ENCODE data around the gene ABRACL.

ABRACL gene

GRCh38 chr6:138997136-138997535 lies 31.4 kb upstream of the ABRACL start:
- H3K4me1 ChIP-seq (ENCODE audit: insufficient read depth, insufficient read length), result no peaks in the 10 kb centered on the region
- no peak overlapping the region for H3K4me3 ChIP-seq (ENCODE audit: insufficient read length, low read depth)
- no peaks in the 10 kb centered on the region for H3K27me3 ChIP-seq (ENCODE audit: insufficient read depth, insufficient read length)
- H3K36me3 ChIP-seq (ENCODE audit: insufficient read depth, insufficient read length, low read length), result no peaks in the 10 kb centered on the region
- no peak for TF ChIP-seq ZNF274 (IDR thresholded peaks at IDR 0.05; ENCODE audit: low read depth, low read length)
- no peak for TF ChIP-seq SUZ12 (IDR thresholded peaks at IDR 0.05; ENCODE audit: extremely low read depth, insufficient read depth, insufficient read length)
- no peak for TF ChIP-seq YY1 (IDR thresholded peaks at IDR 0.05; ENCODE audit: insufficient read depth, insufficient read length)
- H3K9ac ChIP-seq (ENCODE audit: insufficient read length, low read depth), result no peak overlapping the region
- no peak for DNase-seq (ENCODE audit: low read depth, low spot score)
- no peaks in the 10 kb centered on the region for H3K9me3 ChIP-seq (ENCODE audit: insufficient read depth, low read length)

GRCh38 chr6:138999949-139000725 lies 28.4 kb upstream of the ABRACL start:
- Histone ChIP-seq H3K36me3 (ENCODE audit: insufficient read depth, insufficient read length, low read length) (no peaks in the 10 kb centered on the region), H3K9me3 (ENCODE audit: insufficient read depth, low read length) (no peaks in the 10 kb centered on the region), H3K9ac (ENCODE audit: insufficient read length, low read depth) (no peak overlapping the region), H3K4me3 (ENCODE audit: insufficient read length, low read depth) (no peak overlapping the region), H3K27me3 (ENCODE audit: insufficient read depth, insufficient read length) (no peaks in the 10 kb centered on the region), H3K4me1 (ENCODE audit: insufficient read depth, insufficient read length) (no peaks in the 10 kb centered on the region)
- TF ChIP-seq ZNF274 (IDR thresholded peaks at IDR 0.05; ENCODE audit: low read depth, low read length) (no peak), SUZ12 (IDR thresholded peaks at IDR 0.05; ENCODE audit: extremely low read depth, insufficient read depth, insufficient read length) (no peak), YY1 (IDR thresholded peaks at IDR 0.05; ENCODE audit: insufficient read depth, insufficient read length) (no peak)
- DNase-seq (ENCODE audit: low read depth, low spot score), result no peak

GRCh38 chr6:139003751-139004150 lies 24.8 kb upstream of the ABRACL start:
- no peak for DNase-seq (ENCODE audit: low read depth, low spot score)
- H3K9me3 ChIP-seq (ENCODE audit: insufficient read depth, low read length), result no peaks in the 10 kb centered on the region

GRCh38 chr6:139006477-139006876 lies 22.1 kb upstream of the ABRACL start:
- no peaks in the 10 kb centered on the region for H3K27me3 ChIP-seq (ENCODE audit: insufficient read depth, insufficient read length)
- H3K9me3 ChIP-seq (ENCODE audit: insufficient read depth, low read length), result no peaks in the 10 kb centered on the region
- H3K9ac ChIP-seq (ENCODE audit: insufficient read length, low read depth), result no peak overlapping the region
- no peak for TF ChIP-seq YY1 (IDR thresholded peaks at IDR 0.05; ENCODE audit: insufficient read depth, insufficient read length)
- no peak for TF ChIP-seq SUZ12 (IDR thresholded peaks at IDR 0.05; ENCODE audit: extremely low read depth, insufficient read depth, insufficient read length)
- TF ChIP-seq ZNF274 (IDR thresholded peaks at IDR 0.05; ENCODE audit: low read depth, low read length), result no peak
- H3K4me3 ChIP-seq (ENCODE audit: insufficient read length, low read depth), result no peak overlapping the region
- H3K4me1 ChIP-seq (ENCODE audit: insufficient read depth, insufficient read length), result no peaks in the 10 kb centered on the region
- no peaks in the 10 kb centered on the region for H3K36me3 ChIP-seq (ENCODE audit: insufficient read depth, insufficient read length, low read length)
- DNase-seq (ENCODE audit: low read depth, low spot score), result no peak

More at GRCh38 chr6:139003751-139004150, 24.8 kb upstream of the ABRACL start:
- Histone ChIP-seq H3K4me1 (ENCODE audit: insufficient read depth, insufficient read length) (no peaks in the 10 kb centered on the region), H3K27me3 (ENCODE audit: insufficient read depth, insufficient read length) (no peaks in the 10 kb centered on the region), H3K4me3 (ENCODE audit: insufficient read length, low read depth) (no peak overlapping the region), H3K36me3 (ENCODE audit: insufficient read depth, insufficient read length, low read length) (no peaks in the 10 kb centered on the region), H3K9ac (ENCODE audit: insufficient read length, low read depth) (no peak overlapping the region)
- no peak for TF ChIP-seq SUZ12 (IDR thresholded peaks at IDR 0.05; ENCODE audit: extremely low read depth, insufficient read depth, insufficient read length)
- no peak for TF ChIP-seq ZNF274 (IDR thresholded peaks at IDR 0.05; ENCODE audit: low read depth, low read length)
- TF ChIP-seq YY1 (IDR thresholded peaks at IDR 0.05; ENCODE audit: insufficient read depth, insufficient read length), result no peak

- no peak for DNase-seq (ENCODE audit: low read depth, low spot score)
- Histone ChIP-seq H3K9ac (ENCODE audit: insufficient read length, low read depth) (no peak overlapping the region), H3K4me1 (ENCODE audit: insufficient read depth, insufficient read length) (no peaks in the 10 kb centered on the region), H3K27me3 (ENCODE audit: insufficient read depth, insufficient read length) (no peaks in the 10 kb centered on the region), H3K4me3 (ENCODE audit: insufficient read length, low read depth) (no peak overlapping the region), H3K36me3 (ENCODE audit: insufficient read depth, insufficient read length, low read length) (no peaks in the 10 kb centered on the region), H3K9me3 (ENCODE audit: insufficient read depth, low read length) (no peaks in the 10 kb centered on the region)
- TF ChIP-seq SUZ12 (IDR thresholded peaks at IDR 0.05; ENCODE audit: extremely low read depth, insufficient read depth, insufficient read length), result no peak
- no peak for TF ChIP-seq ZNF274 (IDR thresholded peaks at IDR 0.05; ENCODE audit: low read depth, low read length)
- no peak for TF ChIP-seq YY1 (IDR thresholded peaks at IDR 0.05; ENCODE audit: insufficient read depth, insufficient read length)
Observed at GRCh38 chr6:139007428-139007827, 21.1 kb upstream of the ABRACL start.

GRCh38 chr6:139008117-139008516 lies 20.4 kb upstream of the ABRACL start:
- TF ChIP-seq SUZ12 (IDR thresholded peaks at IDR 0.05; ENCODE audit: extremely low read depth, insufficient read depth, insufficient read length) (no peak), ZNF274 (IDR thresholded peaks at IDR 0.05; ENCODE audit: low read depth, low read length) (no peak), YY1 (IDR thresholded peaks at IDR 0.05; ENCODE audit: insufficient read depth, insufficient read length) (no peak)
- H3K4me3 ChIP-seq (ENCODE audit: insufficient read length, low read depth), result no peak overlapping the region
- H3K9me3 ChIP-seq (ENCODE audit: insufficient read depth, low read length), result no peaks in the 10 kb centered on the region
- H3K27me3 ChIP-seq (ENCODE audit: insufficient read depth, insufficient read length), result no peaks in the 10 kb centered on the region
- H3K9ac ChIP-seq (ENCODE audit: insufficient read length, low read depth), result no peak overlapping the region
- no peaks in the 10 kb centered on the region for H3K36me3 ChIP-seq (ENCODE audit: insufficient read depth, insufficient read length, low read length)
- no peaks in the 10 kb centered on the region for H3K4me1 ChIP-seq (ENCODE audit: insufficient read depth, insufficient read length)
- no peak for DNase-seq (ENCODE audit: low read depth, low spot score)

GRCh38 chr6:139010674-139011073 lies 17.9 kb upstream of the ABRACL start:
- Histone ChIP-seq H3K4me1 (ENCODE audit: insufficient read depth, insufficient read length) (no peaks in the 10 kb centered on the region), H3K4me3 (ENCODE audit: insufficient read length, low read depth) (no peak overlapping the region), H3K9me3 (ENCODE audit: insufficient read depth, low read length) (no peaks in the 10 kb centered on the region), H3K27me3 (ENCODE audit: insufficient read depth, insufficient read length) (no peaks in the 10 kb centered on the region), H3K36me3 (ENCODE audit: insufficient read depth, insufficient read length, low read length) (no peaks in the 10 kb centered on the region), H3K9ac (ENCODE audit: insufficient read length, low read depth) (no peak overlapping the region)
- TF ChIP-seq SUZ12 (IDR thresholded peaks at IDR 0.05; ENCODE audit: extremely low read depth, insufficient read depth, insufficient read length) (no peak), YY1 (IDR thresholded peaks at IDR 0.05; ENCODE audit: insufficient read depth, insufficient read length) (no peak), ZNF274 (IDR thresholded peaks at IDR 0.05; ENCODE audit: low read depth, low read length) (no peak)
- no peak for DNase-seq (ENCODE audit: low read depth, low spot score)
